Measurements from ENCODE around the gene GFER.
"Not testable (repeated sequence)": the region's sequence is repeated elsewhere in the genome, so short reads cannot be mapped to it uniquely, and the experiment has no call there.

GFER gene

GRCh38 chr16:1983544-1984346 is at the start of gene GFER:
Gene GFER (plus strand): TSS chr16:1984193. CDS start chr16:1984219, 26 bp downstream.
- peak in 1 of 2 donors; percentile 33 for DNase-seq (ENCODE audit: low read depth in 2 of 2)

DNA sequence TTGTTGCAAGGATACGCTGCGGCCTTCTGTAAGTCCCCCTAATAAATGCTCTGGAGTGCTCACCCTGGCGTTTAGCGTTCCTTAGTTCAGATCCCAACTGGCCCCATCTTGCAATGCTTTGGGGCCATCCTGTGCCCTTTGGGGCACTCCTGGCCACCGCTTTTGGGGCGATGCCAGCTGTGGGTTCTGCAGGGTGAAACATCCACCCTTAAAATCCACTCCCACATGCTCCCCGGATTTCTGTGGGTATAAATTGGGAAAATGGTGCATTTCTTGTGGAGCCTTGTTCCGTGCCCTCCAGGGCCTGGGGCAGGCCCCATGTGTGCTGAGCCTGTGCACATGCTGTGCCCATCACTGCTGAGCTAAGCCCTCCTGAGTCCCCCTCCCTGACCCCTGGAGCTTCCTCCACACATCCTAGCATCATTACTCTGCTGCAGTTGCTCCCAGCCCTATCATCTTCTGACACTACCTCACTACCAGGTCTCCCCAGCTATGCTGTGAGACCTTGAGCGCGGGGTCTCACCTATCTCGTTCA is 47.0 kb upstream of the GFER start:
- DNase-seq (ENCODE audit: low read depth in 2 of 2) = no peak

DNA sequence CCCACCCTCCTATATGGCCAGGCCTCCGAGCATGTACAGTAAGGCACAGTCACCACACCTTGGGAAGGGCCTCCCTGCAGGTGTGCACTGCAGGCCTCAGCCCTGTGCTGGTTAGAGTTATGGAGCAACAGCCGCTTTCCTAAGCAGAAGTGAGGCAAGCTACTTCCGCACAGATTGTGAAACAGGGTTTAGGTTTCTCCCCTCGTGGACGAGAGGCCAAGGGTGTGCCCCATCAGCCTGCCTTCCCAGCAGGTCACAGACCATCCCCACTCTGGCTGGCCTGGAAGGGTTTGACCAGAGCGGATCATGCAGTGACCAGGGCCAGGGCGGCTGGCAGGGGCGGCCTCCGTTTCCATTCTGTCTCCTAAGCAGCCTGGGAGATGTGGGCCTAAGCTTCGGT is 45.7 kb upstream of the GFER start:
- no peak for DNase-seq (ENCODE audit: low read depth in 2 of 2)

DNA sequence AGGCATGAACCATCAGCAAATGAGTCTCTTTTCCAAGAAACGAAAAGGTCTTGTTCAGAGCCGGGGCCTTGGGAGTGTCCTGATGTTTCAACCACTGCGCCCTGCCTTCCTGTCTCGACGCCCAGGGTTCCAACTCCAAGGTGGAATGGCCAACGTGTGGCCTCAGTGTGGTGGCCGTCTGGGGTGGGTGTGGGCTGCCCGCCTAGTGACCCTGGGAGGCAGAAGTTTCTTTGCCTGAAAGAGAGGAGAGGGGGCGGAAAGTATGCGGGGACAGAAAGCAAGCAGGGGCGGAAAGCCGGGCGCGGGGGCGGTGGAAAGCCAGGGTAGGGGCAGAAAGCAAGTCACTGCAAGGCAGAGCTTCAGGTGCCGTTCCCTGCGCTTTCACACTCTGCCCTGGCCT is 45.1 kb upstream of the GFER start:
- DNase-seq (ENCODE audit: low read depth in 2 of 2) = no peak

GRCh38 chr16:1939833-1940232 is 44.2 kb upstream of the GFER start:
- not testable (repeated sequence) for DNase-seq (ENCODE audit: low read depth in 2 of 2)

- DNase-seq (ENCODE audit: low read depth in 2 of 2) = no peak
These were observed 43.5 kb upstream of the GFER start for GRCh38 chr16:1940273-1941161.

DNA sequence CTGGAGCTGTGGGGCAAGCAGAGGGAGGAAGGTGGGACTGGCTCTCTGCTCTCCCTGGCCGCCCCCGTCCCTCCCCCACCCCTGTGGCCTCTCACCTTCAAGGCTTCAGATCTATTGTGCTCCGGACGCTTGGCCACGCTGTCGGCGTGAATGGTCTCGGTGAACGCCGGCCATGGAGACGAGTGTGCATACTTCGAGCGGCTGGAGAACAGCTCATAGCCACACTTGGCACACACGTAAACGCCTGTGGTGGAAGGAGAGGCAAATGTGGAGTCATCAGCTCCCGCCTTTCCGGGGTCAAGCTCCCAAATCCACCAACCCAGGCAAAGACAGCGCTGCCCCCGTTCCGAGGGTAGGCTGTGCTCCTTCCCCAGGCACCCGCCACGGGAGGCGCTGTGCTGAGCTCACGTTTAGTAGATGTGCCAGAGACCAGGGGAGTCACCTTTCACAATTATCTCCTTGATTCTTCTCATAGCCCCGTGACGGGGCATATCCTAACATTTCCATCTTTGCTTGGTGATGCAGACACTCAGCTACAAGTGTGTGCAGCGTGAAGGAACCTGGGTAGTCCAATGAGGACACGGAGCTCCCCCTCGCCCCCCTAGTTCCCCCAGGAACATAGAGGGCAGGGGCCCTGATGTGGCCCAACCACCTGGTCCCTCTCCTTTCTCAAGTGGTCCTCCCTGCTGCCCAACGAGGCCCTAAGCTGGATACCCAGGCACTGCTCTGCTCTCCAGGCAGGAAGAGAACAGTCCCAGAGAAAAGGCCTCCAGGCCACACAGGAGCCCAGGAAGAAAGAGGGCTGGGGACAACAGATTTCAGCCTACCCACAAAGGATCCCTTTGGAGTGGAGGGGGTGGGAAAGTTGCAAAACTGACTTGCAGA is 42.6 kb upstream of the GFER start:
- no peak for DNase-seq (ENCODE audit: low read depth in 2 of 2)

GRCh38 chr16:1942047-1942809 is 41.8 kb upstream of the GFER start:
- DNase-seq (ENCODE audit: low read depth in 2 of 2) = no peak

- DNase-seq (ENCODE audit: low read depth in 2 of 2) = peak; percentile 97 to 99
These were observed 40.9 kb upstream of the GFER start, which contains the start of gene MSRB1 for GRCh38 chr16:1942810-1943726. Gene MSRB1 (minus strand): TSS chr16:1943199. CDS start chr16:1943156, 43 bp downstream.

DNA sequence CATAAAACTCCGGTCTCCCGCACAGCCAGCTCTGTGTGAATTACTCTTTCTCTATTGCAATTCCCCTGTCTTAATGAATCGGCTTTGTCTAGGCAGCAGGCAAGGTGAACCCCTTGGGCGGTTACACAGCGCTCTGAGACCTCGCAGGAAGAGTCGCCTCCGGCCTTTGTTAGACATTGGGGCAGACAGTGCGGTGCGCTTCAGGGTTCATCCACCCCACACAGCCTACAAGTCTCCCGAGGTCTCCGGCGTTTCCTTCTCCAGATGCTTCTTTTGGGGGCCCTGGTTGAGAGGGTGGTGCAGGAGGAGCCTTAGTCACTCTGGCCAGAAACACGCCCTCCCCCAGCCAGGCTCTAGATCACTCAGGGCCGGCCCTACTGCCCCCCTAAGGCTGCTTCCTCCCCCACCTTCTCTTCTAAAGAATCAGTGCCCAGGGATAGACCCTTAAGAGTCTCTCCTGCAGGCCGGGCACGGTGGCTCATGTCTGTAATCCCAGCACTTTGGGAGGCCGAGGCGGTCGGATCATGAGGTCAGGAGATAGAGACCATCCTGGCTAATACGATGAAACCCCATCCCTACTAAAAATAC is 39.3 kb upstream of the GFER start:
- DNase-seq (ENCODE audit: low read depth in 2 of 2) = no peak

DNA sequence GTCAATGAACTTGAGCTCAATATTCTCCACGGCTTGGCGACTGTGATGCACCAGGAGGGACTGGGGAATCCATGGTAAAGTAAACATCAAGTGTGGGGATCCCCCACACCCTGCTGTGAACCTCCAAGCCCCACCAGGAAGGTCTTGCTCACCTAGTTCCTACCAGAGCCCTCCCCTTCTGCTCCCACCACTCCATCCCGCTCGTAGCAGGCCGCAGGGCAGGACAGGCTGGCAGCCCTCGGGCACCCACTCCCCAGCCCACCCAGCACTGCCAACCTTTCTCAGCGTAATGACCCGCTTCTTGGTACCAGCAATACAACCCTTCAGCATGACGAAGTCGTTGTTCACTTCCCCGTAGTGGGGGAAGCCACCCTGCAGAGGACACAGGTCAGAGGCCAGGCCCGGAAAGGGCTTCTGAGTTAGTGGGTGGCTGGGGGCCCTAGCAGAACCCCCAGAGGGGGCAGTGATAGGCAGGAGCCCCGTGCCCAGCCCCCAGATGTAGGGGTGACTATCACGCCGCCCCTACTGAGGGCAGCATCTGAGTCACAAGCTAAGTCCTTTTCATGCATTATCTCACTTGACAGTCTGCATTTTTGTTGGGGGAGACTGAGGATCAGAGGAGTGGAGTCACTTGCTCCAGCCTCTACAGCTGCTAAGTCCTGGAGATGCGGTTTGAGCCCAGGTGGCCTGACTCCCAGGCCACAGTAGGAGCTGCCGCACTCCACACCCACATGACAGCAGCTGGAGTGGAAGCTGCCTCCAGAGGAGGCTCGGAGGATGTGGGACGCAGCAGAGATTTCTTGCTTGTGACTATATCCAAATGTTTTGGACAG is 38.2 kb upstream of the GFER start:
- no peak for DNase-seq (ENCODE audit: low read depth in 2 of 2)

DNA sequence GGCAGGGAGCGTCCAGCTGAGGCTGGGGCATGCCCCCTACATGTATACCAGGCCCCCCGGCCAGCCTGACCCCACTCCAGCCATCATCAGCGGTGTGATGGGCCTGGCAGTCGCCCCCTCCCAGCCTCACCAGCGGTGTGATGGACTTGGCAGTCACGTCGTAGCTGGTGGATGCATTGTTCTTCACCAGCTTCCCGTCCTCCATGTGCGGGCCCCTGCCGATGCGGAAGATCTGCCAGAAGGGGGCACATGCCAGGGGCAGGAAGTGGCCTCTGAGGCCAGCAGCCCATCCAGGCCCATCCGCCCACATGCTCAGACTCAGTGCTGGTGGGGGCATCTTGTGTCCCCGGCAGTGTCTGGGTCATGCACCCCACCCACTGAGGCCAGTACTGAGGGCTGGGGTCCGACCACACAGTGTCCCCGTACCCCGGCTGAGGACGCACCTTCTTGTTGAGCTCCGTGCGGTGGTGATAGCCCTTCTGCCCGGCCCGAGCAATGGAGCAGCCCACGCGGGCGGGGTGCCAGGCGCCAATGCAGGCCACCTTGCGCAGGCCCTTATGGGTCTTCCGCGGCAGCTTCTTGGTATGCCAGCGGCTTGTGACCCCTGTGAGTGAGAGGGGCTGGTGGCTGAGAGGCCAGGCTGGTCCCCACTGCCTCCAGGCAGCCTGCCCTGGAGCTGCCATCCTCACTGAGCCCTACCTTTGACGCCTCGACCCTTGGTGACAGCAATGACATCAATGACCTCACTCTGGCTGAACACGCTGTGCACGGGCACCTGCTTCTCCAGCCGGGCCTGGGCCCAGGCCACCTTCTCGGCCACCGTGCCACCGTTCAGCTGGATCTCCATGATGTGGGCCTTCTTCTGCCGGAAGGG is 37.3 kb upstream of the GFER start:
- no peak for DNase-seq (ENCODE audit: low read depth in 2 of 2)

DNA sequence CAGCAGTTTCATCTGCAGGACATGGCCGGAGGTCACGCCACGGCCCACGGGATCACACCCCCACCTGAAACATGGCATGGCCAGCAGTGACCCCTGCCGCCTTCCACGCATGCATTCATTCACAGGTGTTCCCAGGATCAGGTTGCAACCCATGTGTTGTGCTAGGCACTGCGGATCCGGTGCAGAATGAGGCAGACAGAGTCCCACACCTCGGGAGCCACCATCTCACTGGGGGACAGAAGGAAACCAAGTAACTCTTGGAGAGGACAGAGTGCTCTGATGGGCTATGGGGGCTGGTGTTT is 36.7 kb upstream of the GFER start:
- no peak for DNase-seq (ENCODE audit: low read depth in 2 of 2)

DNA sequence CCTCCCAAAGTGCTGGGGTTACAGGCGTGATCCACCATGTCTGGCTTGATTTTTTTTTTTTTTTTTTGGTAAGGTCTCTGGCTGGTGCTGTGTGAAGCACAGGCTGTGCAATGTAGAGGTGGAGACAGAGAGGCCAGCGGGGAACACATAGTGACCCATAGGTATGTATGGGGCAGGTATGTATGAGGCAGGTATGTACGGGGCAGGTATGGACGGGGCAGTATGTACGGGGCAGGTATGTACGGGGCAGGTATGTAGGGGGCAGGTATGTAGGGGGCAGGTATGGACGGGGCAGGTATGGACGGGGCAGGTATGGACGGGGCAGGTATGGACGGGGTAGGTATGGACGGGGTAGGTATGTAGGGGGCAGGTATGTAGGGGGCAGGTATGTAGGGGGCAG is 34.5 kb upstream of the GFER start:
- no peak for DNase-seq (ENCODE audit: low read depth in 2 of 2)

DNA sequence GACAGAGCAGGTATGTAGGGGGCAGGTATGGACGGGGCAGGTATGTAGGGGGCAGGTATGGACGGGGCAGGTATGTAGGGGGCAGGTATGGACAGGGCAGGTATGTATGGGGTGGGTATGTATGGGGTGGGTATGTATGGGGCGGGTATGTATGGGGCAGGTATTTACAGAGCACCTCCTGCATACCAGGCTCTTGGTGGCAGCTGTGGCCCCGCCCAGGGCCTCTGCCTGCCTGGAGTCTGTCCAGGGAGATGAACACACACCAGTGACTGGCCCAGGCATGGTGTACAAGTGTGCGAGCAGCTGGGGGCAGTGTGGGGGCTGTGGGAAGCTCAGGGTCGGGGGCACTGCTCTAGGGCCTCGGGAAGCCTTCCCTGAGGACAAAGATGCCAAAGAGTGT is 33.9 kb upstream of the GFER start:
- no peak for DNase-seq (ENCODE audit: low read depth in 2 of 2)

DNA sequence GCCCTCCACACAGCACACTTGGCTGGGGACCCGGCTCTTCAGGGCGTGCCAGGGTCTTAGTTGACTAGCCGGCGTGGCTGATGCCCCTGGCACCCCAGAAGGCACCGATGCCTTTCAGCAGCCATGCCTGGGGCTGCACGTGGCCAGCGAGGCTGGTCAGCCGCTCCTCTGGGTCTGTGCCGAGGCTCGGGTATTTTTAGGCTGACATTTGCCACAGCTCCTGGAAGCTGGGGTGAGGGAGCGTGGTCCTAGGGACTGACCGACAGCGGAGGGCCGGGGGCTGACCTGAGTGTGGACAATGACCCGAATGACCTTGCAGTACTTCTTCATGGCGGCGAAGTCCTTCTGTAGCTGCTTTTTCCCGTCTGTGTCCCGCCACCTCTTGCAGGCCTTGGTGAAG is 33.4 kb upstream of the GFER start:
- no peak for DNase-seq (ENCODE audit: low read depth in 2 of 2)

GRCh38 chr16:1953734-1954133 is 30.3 kb upstream of the GFER start:
- DNase-seq (ENCODE audit: low read depth in 2 of 2) = no peak
